ENCODE measurements around the gene CTIF.

CTIF gene

GRCh38 chr18:48552130-48552529 lies 13.3 kb downstream of the CTIF start:
- DNase-seq: no peak

- DNase-seq: no peak
Measured at GRCh38 chr18:48553236-48553635, 14.4 kb downstream of the CTIF start.

- no peak for DNase-seq
Measured at GRCh38 chr18:48554610-48555400, 16.0 kb downstream of the CTIF start.

- no peak for DNase-seq
Measured at GRCh38 chr18:48555465-48555995, 16.7 kb downstream of the CTIF start.

- no peak for DNase-seq
Measured at GRCh38 chr18:48557640-48558174, 18.9 kb downstream of the CTIF start.

- DNase-seq: no peak
Measured at GRCh38 chr18:48558248-48558647, 19.4 kb downstream of the CTIF start.

- DNase-seq: no peak
Measured at GRCh38 chr18:48560491-48560890, 21.7 kb downstream of the CTIF start.

GRCh38 chr18:48562075-48562474 lies 23.2 kb downstream of the CTIF start:
- no peak for DNase-seq

- DNase-seq: no peak
Measured at GRCh38 chr18:48563027-48563426, 24.2 kb downstream of the CTIF start.

GRCh38 chr18:48564139-48564538 lies 25.3 kb downstream of the CTIF start:
- no peak for DNase-seq

- no peak for DNase-seq
Measured at GRCh38 chr18:48565105-48565504, 26.3 kb downstream of the CTIF start.

GRCh38 chr18:48566589-48566988 lies 27.8 kb downstream of the CTIF start:
- DNase-seq: no peak

- no peak for DNase-seq
Measured at GRCh38 chr18:48567388-48567787, 28.6 kb downstream of the CTIF start.

- DNase-seq: no peak
Measured at GRCh38 chr18:48569139-48569914, 30.5 kb downstream of the CTIF start.

- no peak for DNase-seq
Measured at GRCh38 chr18:48569915-48570264, 31.1 kb downstream of the CTIF start.

- no peak for DNase-seq
Measured at GRCh38 chr18:48570313-48570712, 31.5 kb downstream of the CTIF start.

GRCh38 chr18:48571639-48572384 lies 33.0 kb downstream of the CTIF start:
- DNase-seq: no peak

GRCh38 chr18:48572402-48573126 lies 33.7 kb downstream of the CTIF start:
- DNase-seq: no peak

GRCh38 chr18:48573632-48574283 lies 34.9 kb downstream of the CTIF start:
- DNase-seq: no peak

GRCh38 chr18:48574667-48575300 lies 36.0 kb downstream of the CTIF start:
- no peak for DNase-seq

GRCh38 chr18:48575301-48575657 lies 36.4 kb downstream of the CTIF start:
- DNase-seq: no peak

Measured in KG1 (cell line).